Activated CD4-positive, CD25-positive, alpha-beta regulatory T cell treated with anti-CD3 and anti-CD28 coated beads, Interleukin-2, amount 50 U/mL, for 24 hours (primary cell): ENCODE measurements around the gene MAML2.

Experiments used
- ATAC-seq, 2 donors: fragments of 150-1000 bp; cut with Tn5 transposase; one replicate each; pipeline ENCODE4 v1.10.0; 2021; ENCODE audit warnings: mild to moderate bottlenecking in 1 of 2, moderate library complexity in 1 of 2

The MAML2 gene

GRCh38 chr11:96235751-96236150, 107.2 kb downstream of the MAML2 start:
- ATAC-seq, result peak; percentile 97 to 98

DNA sequence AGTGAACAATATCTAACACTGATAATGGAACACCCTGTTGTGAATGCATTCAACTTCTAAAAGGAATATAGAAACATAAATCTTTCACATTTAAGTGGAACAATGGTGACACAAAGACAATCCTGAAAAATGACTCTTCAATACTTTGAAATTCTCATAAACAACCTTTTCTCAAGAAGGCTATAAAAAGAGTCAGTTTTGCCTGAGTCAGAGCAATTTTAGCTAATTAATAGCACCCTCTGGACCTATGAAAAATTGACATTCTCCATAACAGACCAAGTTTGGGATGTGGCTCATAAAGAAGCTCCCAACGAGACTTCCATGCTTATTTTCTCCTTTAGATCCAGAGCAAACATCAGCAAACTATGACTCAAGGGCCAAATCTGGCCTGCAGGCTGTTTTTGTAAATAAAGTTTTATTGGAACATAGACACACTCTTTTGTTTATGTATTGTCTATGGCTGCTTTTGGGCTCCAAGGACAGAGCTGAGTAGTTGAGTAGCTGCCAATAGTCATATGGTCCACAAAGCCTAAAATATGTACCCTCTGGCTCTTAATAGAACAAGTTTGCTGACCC, 108.0 kb downstream of the MAML2 start:
- ATAC-seq, result no peak

- no peak for ATAC-seq
Measured at GRCh38 chr11:96232132-96232531, 110.9 kb downstream of the MAML2 start.

GRCh38 chr11:96230686-96231085, 112.3 kb downstream of the MAML2 start:
- no peak for ATAC-seq

DNA sequence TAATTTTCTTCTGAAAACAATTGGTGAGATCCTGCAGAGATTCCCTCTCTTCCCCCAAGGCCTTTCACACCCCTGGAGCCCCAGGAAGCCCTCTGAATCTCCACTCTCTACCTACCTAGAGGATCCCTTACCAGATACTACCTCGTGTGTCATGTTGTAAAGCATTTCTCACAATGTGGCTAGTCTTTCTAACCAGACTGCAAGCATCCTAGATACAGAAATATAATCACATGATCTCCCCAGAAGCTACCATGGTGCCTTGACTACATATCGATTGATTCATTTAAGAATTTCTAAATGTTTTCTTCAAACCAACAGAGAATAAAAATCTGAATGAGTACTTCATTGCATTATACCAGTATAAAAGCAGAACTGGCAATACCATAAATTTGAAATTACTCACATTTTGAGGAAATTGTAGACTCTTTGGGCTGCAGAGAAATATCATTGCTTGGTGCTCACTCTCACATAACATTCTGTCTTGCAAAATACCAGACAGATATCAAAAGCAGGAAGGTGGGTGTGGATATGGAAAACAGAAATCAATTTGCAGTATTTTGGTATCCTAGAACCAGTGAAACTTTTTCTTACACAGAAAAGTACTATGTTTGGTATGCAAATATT, 113.5 kb downstream of the MAML2 start:
- peak; percentile 25 to 48 for ATAC-seq

GRCh38 chr11:96228910-96229309, 114.1 kb downstream of the MAML2 start:
- ATAC-seq, result no peak

GRCh38 chr11:96228473-96228891, 114.5 kb downstream of the MAML2 start:
- ATAC-seq, result no peak

DNA sequence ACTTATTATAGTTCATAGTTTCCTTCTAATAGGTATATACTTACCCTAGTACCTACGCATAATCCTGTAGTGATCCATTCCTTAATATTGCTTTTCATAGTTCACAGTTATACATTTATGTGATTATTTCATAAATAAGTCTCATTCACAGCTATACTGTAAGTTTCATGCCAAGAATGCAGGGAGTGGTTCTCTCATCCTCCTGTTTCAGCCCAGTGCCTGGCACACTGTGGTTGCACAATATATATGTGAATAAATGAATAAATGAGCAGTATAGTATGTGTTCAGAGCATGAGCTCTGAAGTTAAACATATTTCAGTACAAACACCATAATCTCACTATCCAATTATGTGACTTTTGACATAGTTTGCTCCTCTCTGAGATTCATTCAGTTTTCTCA, 115.8 kb downstream of the MAML2 start:
- no peak for ATAC-seq

- no peak for ATAC-seq
Measured at GRCh38 chr11:96223083-96223482, 119.9 kb downstream of the MAML2 start.

DNA sequence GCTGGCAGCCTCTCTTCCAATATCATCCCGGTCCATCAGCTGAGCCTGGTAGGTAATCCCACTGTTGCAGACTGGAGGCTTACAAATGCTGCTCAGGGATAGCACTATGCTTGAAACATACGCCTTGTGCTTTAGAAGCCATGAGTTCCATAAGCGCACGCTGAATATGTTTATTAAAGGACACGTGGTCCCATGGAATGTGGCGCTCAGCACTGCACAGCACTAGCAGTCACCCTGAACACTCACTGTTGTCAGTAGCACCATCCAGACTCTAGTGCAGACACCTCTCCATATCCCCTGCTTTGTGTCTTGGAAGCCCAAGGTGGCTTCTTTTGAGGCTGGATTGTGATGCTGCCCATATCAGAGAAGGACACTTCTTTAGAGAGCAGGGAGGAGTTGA, 120.9 kb downstream of the MAML2 start:
- no peak for ATAC-seq

DNA sequence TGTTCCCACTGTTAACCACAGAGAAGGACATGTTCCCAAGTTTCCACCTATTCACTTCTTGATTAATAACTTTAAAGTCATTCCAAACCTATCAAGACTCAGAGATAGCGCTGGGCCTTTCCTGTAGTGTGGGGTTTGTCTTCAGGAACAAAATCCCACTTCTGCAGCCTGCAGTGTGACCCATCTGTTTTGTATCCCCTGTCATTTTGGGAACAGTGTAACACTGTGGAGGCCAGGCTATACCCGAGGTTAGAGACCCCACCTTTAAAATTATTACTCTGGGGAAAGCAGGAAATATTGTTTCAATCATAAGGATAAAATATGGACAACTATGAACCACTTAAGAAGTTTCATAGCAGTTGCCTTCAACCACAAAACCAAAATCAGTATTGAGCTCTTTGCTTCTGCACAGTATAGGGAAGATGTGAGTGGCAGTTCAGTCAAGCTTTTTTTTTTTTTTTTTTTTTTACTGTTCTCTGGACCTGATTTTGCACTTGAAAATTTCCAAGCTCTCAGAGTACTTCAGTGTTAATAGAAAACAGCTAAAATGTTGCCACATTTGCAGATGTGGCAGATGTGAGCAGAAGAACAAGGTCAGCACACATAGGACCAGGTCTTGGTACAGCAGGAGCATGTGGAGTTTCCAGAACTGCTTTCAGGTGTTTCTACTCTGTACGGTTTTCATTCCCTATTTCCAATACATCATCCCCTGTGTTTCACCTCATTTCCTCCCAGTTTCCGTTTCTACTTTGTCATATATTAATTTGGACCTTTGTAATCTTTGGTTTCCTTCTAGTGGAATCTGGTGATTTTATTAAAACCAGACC, 121.5 kb downstream of the MAML2 start:
- peak; percentile 28 to 41 for ATAC-seq

GRCh38 chr11:96219981-96220623, 122.9 kb downstream of the MAML2 start:
- no peak for ATAC-seq

GRCh38 chr11:96218901-96219300, 124.1 kb downstream of the MAML2 start:
- no peak for ATAC-seq

DNA sequence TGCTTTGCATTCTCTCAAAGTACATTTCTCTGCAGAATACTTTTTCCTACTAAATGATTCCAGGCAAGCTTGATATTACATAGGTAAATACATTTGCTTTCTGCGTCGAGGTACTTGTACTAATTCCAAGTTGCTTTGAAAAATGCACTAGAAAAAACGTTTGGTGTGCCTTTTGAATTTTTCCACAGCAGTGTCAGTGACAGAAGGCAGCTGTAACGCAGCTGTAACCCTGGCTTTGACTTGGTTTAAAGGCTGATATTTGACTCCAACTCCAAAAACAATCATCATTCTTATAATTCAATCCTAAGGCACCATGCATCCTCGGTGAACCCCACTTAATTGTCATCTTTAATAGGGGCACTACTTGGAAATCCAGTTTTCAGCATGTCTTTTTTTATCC, 125.0 kb downstream of the MAML2 start:
- ATAC-seq, result no peak

GRCh38 chr11:96217206-96217605, 125.8 kb downstream of the MAML2 start:
- no peak for ATAC-seq

DNA sequence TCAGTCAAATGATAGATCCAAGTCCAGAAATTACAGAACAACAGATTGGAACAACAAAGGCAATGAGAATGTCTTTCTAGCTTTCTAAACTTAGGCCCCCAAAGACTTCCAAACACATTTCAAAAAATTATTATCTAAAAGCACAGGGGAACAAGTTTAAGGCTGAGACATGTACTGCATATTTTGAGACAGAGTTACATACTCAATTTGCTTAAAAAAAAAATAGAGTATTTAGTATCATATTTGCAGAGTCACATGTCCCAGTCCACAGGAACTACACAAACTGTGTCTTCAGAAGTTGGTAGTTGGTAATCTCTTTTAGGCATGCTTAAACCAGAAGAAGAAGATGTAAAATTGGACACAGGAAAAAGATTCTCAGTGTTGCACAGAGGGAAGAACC, 127.2 kb downstream of the MAML2 start:
- ATAC-seq, result no peak

- ATAC-seq, result peak; percentile 39 to 45
Measured at GRCh38 chr11:96215110-96215782, 127.7 kb downstream of the MAML2 start.

DNA sequence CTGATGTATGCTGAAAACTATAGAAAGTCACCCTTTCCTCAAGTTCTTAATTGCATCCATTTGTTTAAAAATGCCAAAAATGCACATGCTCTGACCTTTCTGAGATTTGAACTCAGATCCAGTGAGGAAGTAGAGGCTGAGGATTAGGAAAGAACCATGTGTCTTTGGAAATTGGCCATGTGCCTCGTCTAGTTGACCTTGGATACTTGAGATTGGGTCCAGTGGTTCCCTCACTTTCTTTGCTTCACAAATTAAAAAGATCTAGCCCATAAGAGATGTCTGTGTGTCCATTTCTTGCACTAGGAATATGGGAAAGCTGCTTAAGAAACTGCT, 128.3 kb downstream of the MAML2 start:
- no peak for ATAC-seq

DNA sequence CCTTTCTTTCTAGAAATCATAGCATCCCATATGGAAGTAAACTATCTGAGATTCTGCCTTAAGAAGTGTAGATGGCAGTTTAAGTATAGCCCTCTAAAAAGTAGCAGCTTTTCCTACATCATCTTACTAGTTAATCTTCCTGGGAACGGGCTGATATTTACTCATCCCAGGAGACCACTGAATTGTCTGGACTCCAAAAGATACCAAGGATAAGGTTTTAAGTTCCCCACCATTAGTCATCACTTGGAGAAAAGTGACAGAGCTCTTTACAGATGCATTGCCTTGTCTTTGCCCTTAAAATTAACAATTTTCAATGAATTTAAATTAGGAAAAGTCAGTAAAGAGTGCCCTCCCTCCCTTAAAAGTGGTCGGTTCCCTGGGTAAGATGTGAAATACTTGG, 129.5 kb downstream of the MAML2 start:
- ATAC-seq, result no peak

- ATAC-seq, result peak; percentile 51 to 57
Measured at GRCh38 chr11:96211436-96211835, 131.6 kb downstream of the MAML2 start.

DNA sequence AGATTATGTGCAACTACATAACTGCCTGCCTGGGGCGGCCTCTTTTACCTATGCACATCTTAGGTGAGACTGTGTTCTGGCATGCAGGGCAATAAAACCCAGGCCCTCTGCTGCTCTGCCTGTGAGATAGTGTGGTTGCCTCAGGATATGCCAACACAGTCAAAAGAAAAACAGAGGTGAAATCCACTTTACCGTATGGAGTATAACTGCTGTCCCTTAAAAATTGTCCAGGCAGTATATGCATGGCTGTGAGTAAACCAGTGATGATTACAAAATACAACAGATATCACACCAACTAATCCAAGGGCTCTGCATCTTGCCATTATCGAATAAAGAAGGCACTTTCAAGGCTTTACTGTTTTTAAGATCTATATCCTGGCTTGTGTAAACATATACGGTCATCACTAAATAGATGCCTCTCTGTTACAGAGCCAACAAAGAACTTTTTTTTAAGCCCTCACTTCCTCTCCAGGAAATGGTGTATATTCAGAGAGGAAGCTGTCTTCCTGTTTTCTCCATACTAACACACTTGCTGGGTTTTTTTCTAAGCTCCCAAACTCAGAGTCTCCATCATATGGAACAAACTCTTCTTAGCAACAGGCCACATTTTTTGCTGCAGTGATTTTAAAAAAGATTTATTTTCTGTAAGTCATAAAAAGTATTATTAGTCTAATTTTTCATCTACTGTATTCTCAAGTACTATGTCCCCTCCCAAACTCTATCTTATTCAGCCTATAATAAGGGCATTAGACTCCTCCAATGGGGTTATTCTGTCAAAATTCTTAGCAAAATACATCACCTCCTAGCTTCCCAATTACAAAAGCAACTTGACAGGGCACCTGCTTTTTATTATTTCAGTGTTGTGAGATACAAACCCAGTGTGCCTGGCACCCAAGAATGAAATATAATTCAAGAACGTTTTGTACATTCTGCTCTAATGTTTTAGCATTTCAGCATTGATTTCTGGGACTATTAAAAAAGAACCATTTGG, 135.2 kb downstream of the MAML2 start:
- ATAC-seq, result no peak

- ATAC-seq, result no peak
Measured at GRCh38 chr11:96206955-96207354, 136.0 kb downstream of the MAML2 start.
